HG02623 (cell line): ENCODE measurements around the gene CBFA2T3.

ENCODE experiments used
- ATAC-seq: cut with Tn5 transposase; IDR thresholded peaks from one replicate; pipeline ENCODE4 v1.9.1; 2021; ENCODE audit warnings: moderate library complexity; ENCODE audit not compliant: unreplicated experiment

CBFA2T3 gene

DNA sequence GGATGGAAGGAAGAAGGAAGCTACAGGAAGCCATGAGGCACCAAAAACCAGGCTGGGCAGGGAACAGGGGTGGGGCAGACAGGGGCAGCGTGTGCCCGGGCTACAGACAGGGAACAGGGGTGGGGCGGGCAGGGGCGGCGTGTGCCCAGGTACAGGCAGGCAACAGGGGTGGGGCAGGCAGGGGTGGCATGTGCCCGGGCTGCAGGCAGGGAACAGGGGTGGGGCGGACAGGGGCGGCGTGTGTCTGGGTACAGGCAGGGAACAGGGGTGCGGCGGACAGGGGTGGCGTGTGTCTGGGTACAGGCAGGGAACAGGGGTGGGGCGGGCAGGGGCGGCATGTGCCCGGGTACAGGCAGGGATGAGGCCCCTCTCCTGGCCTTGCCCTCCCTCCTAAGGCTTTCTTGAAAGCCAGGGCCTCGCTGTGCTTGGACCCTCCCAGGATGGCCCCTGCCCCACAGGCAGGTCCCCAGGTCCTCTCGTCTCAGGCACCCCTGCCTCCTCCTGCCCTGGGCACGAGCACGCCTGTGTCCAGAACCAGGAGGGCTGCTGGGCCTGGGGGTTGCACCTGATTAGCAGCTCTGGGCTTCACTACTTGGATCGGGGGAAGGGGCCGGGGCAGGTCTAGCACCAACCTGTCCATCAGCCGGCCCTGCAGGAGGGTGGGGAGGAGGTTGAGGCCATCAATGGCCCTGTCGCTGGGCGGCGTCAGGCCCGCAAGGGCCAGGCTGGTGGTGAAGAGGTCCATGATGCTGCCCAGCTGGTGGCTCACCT lies 150.8 kb downstream of the CBFA2T3 start:
- no peak for ATAC-seq

DNA sequence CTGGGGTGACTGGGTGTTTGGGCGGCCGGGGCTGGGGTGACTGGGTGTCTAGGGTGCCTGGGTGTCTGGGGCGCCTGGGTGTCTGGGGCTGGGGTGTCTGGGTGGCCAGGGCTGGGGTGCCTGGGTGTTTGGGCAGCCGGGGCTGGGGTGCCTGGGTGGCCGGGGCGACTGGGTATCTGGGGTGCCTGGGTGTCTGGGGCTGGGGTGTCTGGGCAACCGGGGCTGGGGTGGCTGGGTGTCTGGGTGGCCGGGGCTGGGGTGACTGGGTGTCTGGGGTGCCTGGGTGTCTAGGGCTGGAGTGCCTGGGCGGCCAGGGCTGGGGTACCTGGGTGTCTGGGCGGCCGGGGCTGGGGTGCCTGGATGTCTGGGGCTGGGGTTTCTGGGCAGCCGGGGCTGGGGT lies 151.9 kb downstream of the CBFA2T3 start:
- ATAC-seq = no peak
